ENCODE measurements around the gene COX7C. TPM values are rescaled to one million over a fixed set of nuclear protein-coding genes. Genes with fewer than 3 reads are reported as not detected.

Gene COX7C
- total RNA-seq, 1 experiment from 2014 or later: 1,292 TPM

DNA sequence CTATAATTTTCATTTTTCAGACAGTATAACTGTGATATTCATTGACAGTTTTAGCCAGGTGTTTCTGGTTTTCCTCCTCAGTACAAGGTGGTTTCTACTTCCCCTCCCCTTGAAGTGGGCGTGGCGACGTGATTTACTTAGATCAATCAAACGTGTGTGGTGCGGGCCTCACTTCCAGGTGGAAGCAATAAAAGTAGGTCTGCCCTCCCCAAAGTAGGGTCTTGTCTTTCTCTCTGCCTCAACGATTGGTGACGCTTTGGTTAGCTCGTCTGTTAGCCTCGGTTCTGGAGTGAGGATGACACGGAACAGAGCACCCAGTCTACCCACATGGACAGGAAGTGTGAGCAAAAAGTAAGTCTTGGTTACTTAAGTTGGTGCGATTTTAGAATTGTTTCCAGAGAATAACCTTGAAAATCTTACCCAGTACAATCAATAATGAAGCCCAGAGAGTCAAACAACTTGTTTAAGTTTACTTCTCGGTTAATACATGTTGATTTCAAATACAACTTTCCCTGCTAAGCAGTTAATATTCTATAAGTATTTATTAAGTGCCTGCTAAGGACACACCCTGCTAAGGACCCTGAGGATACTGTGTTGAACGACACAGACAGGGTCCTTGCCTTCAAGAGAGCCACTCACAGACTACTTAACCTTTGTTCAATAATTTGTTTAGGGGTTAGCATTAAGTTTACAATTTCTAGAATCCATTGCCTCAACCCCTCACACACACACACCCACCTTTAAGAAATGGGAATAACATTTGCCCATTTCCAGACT lies 48.4 kb downstream of the COX7C start:
- Histone ChIP-seq H3K23me2 (ENCODE audit: insufficient read length, low read depth, low read length, poor library complexity, severe bottlenecking) (no peaks in the 10 kb centered on the region), H2BK15ac (ENCODE audit: low read depth, low read length) (no peak overlapping the region), H3K27ac (ENCODE audit: insufficient read length, low read depth, low read length) (no peak overlapping the region), H3K23ac (ENCODE audit: insufficient read length, low read depth, low read length) (no peak overlapping the region), H4K20me1 (ENCODE audit: control insufficient read depth, insufficient read depth, insufficient read length) (no peaks in the 10 kb centered on the region), H4K5ac (ENCODE audit: insufficient read length, low read depth, low read length) (no peak overlapping the region), H2BK20ac (ENCODE audit: low read depth, low read length, poor library complexity, severe bottlenecking) (no peak overlapping the region), H3K56ac (ENCODE audit: insufficient read length, low read depth, low read length) (no peak overlapping the region), H3K27me3 (ENCODE audit: insufficient read depth, low read length) (no peaks in the 10 kb centered on the region), H4K8ac (replicated peaks; ENCODE audit: insufficient read length, low read depth, low read length) (no peak overlapping the region), H3K4ac (ENCODE audit: low read depth, low read length) (no peak overlapping the region), H2AFZ (ENCODE audit: low read length) (no peak overlapping the region), H3K79me2 (ENCODE audit: insufficient read depth, low read length) (no peaks in the 10 kb centered on the region), H3K4me1 (ENCODE audit: insufficient read depth, low read length) (no peaks in the 10 kb centered on the region), H4K91ac (ENCODE audit: insufficient read length, low read depth, low read length) (no peak overlapping the region), H3K79me1 (ENCODE audit: insufficient read depth, low read depth, low read length, poor library complexity, severe bottlenecking) (no peaks in the 10 kb centered on the region), H3K9me3 (ENCODE audit: control insufficient read depth, low read depth, low read length) (no peaks in the 10 kb centered on the region), H2BK12ac (ENCODE audit: insufficient read length, low read depth, low read length) (no peak overlapping the region), H3K14ac (ENCODE audit: insufficient read depth, low read length) (no peak overlapping the region), H3K4me2 (ENCODE audit: insufficient read depth, insufficient read length, low read length) (no peak overlapping the region), H2BK5ac (ENCODE audit: insufficient read length, low read length) (no peak overlapping the region), H2AK5ac (ENCODE audit: insufficient read length, low read length) (no peak overlapping the region), H3T11ph (ENCODE audit: low read length) (no peak overlapping the region), H2BK120ac (ENCODE audit: low read depth, low read length, poor library complexity, severe bottlenecking) (no peak overlapping the region), H3K18ac (ENCODE audit: insufficient read length, low read depth, low read length) (no peak overlapping the region), H3K9ac (ENCODE audit: extremely low read depth, insufficient read length, low read length) (no peak overlapping the region)
- TF ChIP-seq, protein P1, sequence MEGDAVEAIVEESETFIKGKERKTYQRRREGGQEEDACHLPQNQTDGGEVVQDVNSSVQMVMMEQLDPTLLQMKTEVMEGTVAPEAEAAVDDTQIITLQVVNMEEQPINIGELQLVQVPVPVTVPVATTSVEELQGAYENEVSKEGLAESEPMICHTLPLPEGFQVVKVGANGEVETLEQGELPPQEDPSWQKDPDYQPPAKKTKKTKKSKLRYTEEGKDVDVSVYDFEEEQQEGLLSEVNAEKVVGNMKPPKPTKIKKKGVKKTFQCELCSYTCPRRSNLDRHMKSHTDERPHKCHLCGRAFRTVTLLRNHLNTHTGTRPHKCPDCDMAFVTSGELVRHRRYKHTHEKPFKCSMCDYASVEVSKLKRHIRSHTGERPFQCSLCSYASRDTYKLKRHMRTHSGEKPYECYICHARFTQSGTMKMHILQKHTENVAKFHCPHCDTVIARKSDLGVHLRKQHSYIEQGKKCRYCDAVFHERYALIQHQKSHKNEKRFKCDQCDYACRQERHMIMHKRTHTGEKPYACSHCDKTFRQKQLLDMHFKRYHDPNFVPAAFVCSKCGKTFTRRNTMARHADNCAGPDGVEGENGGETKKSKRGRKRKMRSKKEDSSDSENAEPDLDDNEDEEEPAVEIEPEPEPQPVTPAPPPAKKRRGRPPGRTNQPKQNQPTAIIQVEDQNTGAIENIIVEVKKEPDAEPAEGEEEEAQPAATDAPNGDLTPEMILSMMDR (conservative IDR thresholded peaks at IDR 0.05): no peak
- H3K4me1 Mint-ChIP-seq: peaks cover 5 to 8% of the 10 kb centered on the region in 2 experiments
- peaks cover 8 to 14% of the 10 kb centered on the region in 2 experiments; a peak in 4 of 5 replicates for H3K9me3 Mint-ChIP-seq
- H3K4me3 Mint-ChIP-seq: peak overlapping the region in 1 of 2 experiments; percentile 6; a peak in 1 of 5 replicates
- peaks cover 0 to 19% (median 7%) of the 10 kb centered on the region in 3 experiments; a peak in 6 of 7 replicates for H3K36me3 Mint-ChIP-seq (ENCODE audit: insufficient read depth in 1 of 3, low read depth in 3 of 3)
- no peaks in the 10 kb centered on the region for H3K27me3 Mint-ChIP-seq (ENCODE audit: low read depth)
- no CpG with 5 or more reads among the region's 13 CpGs for WGBS (ENCODE audit: extremely low coverage, insufficient read length, low lambda C conversion rate)
- peak overlapping the region in 2 of 3 experiments; percentile 5 to 59; a peak in 2 of 7 replicates for H3K27ac Mint-ChIP-seq
- peak; percentile 55 for DNase-seq

Data from H9 (cell line).